Karpas-422 (cell line): ENCODE measurements around the gene TRIM51. TPM values are rescaled to one million over a fixed set of nuclear protein-coding genes. Genes with fewer than 3 reads are reported as not detected.

ENCODE experiments used
- small RNA-seq: library from RNA; depleted of rRNA; stranded (forward); fragments of <200 nt; gene quantifications from one replicate; pipeline ENCODE3, GENCODE V24; 2014
- total RNA-seq: library from RNA; depleted of rRNA; stranded (reverse); fragments of >200 nt; shearing (Covaris generic); gene quantifications from 2 replicates; pipeline ENCODE4 v1.2.3, GENCODE V29; 2014; ENCODE audit warnings: low replicate concordance; rRNA removed

TRIM51 gene
- total RNA-seq, 1 experiment from 2014 or later: not detected

Small RNAs within 50 kb of the gene (small RNA-seq; reads per million reads assigned to genes)
- gene AC036111.3: not detected

Other genes with a start within 250 kb of the TRIM51 start
- not detected in 2 replicates for gene OR4P4, start 248.2 kb upstream of the TRIM51 start, total RNA-seq
- gene OR4S2, start 235.0 kb upstream of the TRIM51 start, total RNA-seq: not detected in 2 replicates
- gene OR4C6, start 221.1 kb upstream of the TRIM51 start, total RNA-seq: not detected in 2 replicates
- gene OR5D13, start 109.9 kb upstream of the TRIM51 start, total RNA-seq: not detected in 2 replicates
- not detected in 2 replicates for gene OR5D14, start 87.7 kb upstream of the TRIM51 start, total RNA-seq
- gene OR5L1, start 71.9 kb upstream of the TRIM51 start, total RNA-seq: not detected in 2 replicates
- not detected in 2 replicates for gene OR5D18, start 63.7 kb upstream of the TRIM51 start, total RNA-seq
- gene OR5L2, start 56.1 kb upstream of the TRIM51 start, total RNA-seq: not detected in 2 replicates
- not detected in 2 replicates for gene OR5D16, start 44.5 kb upstream of the TRIM51 start, total RNA-seq
- not detected in 2 replicates for gene OR5W2, start 31.3 kb downstream of the TRIM51 start, total RNA-seq
- gene OR5I1, start 53.1 kb downstream of the TRIM51 start, total RNA-seq: not detected in 2 replicates
- not detected in 2 replicates for gene OR10AG1, start 86.6 kb downstream of the TRIM51 start, total RNA-seq
- not detected in 2 replicates for gene OR5F1, start 111.3 kb downstream of the TRIM51 start, total RNA-seq
- not detected in 2 replicates for gene OR5AS1, start 144.4 kb downstream of the TRIM51 start, total RNA-seq
- not detected in 2 replicates for gene OR8I2, start 210.0 kb downstream of the TRIM51 start, total RNA-seq
- gene OR8H2, start 220.4 kb downstream of the TRIM51 start, total RNA-seq: not detected in 2 replicates
- not detected in 2 replicates for gene OR8H3, start 239.1 kb downstream of the TRIM51 start, total RNA-seq